ENCODE measurements around the gene SPRR2D.
"Not testable (repeated sequence)": the region's sequence is repeated elsewhere in the genome, so short reads cannot be mapped to it uniquely, and the experiment has no call there.

SPRR2D gene

DNA sequence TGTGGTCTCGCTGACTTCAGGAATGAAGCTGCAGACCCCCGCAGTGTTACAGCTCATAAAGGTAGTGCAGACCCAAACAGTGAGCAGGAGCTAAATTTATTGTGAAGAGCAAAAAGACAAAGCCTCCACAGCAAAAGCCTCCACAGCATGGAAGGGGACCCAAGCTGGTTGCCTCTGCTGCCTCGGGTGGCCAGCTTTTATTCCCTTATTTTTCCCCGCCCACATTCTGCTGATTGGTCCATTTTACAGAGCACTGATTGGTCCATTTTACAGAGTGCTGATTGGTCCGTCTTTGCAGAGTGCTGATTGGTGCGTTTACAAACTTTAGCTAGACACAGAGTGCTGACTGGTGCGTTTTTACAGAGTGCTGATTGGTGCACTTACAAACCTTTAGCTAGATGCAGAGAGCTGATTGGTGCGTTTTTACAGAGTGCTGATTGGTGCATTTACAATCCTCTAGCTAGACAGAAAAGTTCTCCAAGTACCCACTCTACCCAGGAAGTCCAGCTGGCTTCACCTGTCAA lies 29.6 kb downstream of the SPRR2D start:
- not testable (repeated sequence) for DNase-seq (ENCODE audit: low read depth)

DNA sequence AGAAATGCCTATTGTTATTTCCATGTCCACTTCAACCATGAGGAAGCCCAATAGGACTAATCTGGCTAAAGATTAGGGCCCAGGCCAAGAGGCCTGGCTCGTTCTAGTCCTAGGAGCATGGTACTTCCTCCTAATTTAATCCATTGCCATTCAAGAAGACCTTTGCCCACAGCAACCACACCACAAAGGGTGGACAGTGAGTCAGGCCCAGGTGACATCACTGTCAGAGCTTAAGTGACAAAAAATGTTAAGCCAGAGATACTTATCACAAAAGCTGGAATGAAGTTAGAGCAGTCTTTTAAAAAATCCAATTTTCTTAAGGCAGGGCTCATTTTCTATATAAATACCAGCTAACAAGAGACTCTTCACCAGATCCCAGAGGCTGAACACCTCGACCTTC lies 39.5 kb downstream of the SPRR2D start, which contains the start of gene SPRR3:
TSS of gene SPRR3 (plus strand) at position 368 of the 400 bp plus-strand sequence. CDS start 1,272 bp downstream, outside the sequence.
- DNase-seq (ENCODE audit: low read depth) = no peak

DNA sequence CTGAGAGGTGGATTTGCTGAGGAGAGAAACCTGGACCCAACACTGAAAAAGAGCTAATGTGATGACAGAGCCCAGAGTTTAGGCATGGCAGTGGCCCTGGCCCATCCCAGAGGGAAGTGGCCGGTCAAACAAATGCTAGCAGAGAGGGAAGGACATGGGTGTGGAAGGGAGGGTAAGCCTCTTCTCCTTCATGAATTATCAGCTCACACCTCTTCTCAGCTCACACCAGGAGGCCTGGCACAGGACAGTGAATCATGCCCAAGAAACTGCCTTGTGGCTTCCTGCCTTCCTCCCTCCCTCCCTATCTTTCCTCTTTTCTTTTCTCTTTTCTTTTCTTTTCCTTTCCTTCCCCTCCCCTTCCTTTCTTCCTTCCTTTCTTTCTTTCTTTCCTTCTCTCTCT lies 40.6 kb downstream of the SPRR2D start:
- DNase-seq (ENCODE audit: low read depth) = no peak

DNA sequence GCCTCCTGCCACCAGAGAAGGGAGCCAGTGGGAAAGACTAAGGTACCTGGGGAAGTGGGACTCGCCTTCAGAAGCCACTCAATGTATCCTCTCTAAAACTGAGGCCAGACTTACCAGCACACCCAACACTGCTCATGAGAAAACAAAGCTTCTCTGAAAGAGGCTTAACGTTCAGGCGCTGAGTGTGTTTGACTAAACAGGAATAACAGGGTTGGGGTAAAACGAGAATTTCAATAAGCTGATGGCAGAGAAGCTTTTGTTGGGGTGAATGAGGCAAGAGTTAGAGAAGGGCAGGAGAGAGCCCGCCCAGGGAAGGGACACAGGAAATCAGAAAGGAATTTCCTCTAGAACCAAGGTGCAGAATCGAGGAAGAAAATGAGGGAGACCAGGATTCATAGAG lies 41.1 kb downstream of the SPRR2D start:
- DNase-seq (ENCODE audit: low read depth) = no peak

DNA sequence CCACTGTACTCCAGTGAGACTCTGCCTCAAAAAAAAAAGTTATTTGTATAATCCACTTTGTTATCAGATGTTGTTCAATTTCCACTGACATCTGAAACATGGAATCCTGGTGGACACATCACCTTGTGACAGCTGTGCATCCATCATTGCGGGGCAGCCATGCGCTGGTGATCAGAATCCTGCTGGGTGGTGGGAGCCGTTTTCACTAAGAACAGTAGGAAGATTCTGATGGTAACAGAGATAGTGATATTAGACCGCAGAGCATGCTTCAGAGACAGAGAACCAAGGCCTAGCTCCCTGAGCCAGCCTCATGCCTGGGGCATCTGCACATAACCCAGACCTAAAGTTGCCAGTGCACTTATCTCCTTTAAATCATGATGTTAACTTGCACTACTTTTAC lies 42.4 kb downstream of the SPRR2D start:
- no peak for DNase-seq (ENCODE audit: low read depth)

DNA sequence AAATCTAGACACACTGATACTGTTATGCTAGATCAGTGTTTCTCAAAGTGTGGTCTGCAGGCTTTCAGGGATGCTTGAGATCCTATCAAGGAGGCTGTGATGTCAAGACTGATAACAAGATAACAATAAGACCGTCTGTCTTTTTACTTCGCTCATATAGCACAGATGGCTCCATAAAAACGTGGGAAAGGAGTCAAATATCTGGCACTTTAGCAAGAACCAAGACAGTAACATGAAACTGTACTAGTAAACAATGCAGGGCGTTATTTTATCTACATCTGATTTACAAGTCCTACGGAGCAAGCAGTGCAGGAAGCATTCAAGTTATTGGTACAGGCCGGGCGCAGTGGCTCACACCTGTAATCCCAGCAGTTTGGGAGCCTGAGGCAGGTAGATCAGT lies 43.0 kb downstream of the SPRR2D start:
- DNase-seq (ENCODE audit: low read depth) = no peak

DNA sequence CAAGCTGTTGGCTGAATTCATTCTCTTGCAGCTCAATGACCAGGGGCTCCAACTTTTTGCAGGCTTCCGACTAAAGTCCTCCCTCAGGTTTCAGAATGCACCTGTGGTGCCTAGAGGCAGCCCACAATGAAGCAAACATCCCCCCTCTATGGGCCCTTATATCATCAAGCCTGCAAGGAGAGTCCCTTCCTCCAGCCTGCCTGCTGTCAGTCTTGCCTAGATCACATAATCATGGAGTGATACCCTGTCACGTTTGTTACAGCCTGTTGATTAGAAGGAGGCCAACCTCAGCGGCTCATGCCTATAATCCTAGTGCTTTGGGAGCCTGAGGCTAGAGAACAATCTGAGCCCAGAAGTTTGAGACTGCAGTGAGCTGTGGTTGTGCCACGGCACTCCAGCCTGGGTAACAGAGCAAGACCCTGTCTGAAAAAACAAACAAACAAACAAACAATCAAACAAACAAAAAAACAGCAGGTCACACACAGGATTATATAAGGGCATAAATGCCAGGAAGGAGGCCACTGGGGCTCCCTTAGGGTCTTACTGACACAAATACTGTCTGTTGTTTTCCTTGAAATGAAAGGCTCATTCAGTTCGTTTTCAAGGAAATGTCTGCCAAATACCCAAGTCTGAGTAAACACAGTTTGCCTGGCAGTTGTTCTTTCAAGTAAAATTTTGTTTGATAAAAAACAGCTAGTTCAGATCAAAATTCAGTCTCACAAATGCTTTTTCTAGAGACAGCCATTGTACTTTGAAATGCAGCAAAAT lies 44.1 kb downstream of the SPRR2D start:
- no peak for DNase-seq (ENCODE audit: low read depth)

DNA sequence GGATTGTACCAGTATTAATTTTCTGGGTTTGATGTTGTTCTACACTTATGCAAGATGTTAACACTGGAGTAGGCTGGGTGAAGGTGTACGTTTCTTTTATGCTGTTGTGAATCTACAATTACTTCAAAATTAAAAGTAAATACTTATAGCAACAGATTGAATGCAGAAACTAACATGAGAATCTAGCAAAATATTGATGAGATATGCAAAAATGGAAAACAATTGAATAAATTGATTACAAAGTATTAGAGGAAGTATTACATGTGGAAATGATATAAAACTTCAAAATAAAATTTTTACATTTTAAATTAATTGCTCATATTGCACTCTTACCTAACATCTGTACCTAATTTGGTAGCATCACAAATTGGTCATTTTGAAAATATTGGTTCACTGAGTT lies 45.1 kb downstream of the SPRR2D start:
- no peak for DNase-seq (ENCODE audit: low read depth)

DNA sequence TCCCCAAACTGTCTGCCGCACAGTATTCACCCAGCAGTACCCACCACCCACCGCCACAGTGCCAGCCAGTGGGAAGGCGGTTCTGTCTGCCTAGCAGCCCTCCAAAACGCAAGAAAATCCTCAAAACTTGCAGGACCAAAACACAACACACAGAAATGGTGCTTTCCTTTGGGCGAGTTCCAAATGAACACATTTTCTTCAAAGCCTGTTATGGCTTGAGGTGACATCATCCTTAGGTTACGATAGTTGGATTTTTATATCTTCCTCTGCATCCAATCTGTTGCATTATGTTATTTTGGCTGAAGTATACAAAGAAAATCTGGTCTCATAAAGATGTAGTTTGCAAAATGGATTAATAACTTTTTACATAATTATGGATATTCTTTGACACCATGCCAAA lies 47.7 kb downstream of the SPRR2D start:
- no peak for DNase-seq (ENCODE audit: low read depth)

All from stimulated activated CD8-positive, alpha-beta memory T cell treated with anti-CD3 and anti-CD28 coated beads, Interleukin-7, amount 100 ng/mL, for 24 hours (primary cell).